ENCODE data around the gene UVRAG. TPM values are rescaled to one million over a fixed set of nuclear protein-coding genes. Genes with fewer than 3 reads are reported as not detected.

UVRAG gene
- total RNA-seq, 2 donors from 2014 or later: 10.9 to 31.0 TPM

DNA sequence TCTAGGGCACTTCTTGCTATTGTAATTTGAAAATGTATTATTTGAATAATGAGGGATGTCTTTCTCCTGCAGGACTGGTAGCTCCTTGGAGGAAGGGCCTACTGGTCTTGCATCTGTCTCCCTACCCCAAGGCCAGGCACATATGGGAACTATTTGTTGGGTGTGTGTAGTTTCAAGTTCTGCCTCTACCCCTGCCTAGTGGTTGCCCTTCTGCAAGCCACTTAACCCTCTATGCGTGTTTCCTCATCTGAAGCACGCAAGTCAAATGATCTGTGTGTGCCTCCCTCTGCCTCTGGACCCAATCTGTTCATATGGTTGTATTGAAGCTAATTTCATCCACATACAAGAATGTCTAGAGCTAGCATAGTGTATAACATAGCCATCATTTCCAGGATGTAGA is 324.3 kb downstream of the UVRAG start:
- TF ChIP-seq CTCF (IDR thresholded peaks at IDR 0.05): no peak
- no peak for TF ChIP-seq POLR2A (IDR thresholded peaks at IDR 0.05)
- ATAC-seq: no peak
- no peaks in the 10 kb centered on the region for H3K36me3 ChIP-seq (replicated peaks in 1 of 2; ENCODE audit: insufficient read depth in 1 of 2, low read depth in 2 of 2)
- H3K9me3 ChIP-seq: no peaks in the 10 kb centered on the region
- H3K4me1 ChIP-seq: no peaks in the 10 kb centered on the region
- DNase-seq: no peak
- no peak overlapping the region for H3K27ac ChIP-seq
- intact Hi-C loops (cut with DNase I): no loop called here
- H3K27me3 ChIP-seq: no peaks in the 10 kb centered on the region
- no peak overlapping the region for H3K4me3 ChIP-seq
- WGBS, 2 donors: 91 to 97% methylated on average over 2 of the region's 2 CpGs

DNA sequence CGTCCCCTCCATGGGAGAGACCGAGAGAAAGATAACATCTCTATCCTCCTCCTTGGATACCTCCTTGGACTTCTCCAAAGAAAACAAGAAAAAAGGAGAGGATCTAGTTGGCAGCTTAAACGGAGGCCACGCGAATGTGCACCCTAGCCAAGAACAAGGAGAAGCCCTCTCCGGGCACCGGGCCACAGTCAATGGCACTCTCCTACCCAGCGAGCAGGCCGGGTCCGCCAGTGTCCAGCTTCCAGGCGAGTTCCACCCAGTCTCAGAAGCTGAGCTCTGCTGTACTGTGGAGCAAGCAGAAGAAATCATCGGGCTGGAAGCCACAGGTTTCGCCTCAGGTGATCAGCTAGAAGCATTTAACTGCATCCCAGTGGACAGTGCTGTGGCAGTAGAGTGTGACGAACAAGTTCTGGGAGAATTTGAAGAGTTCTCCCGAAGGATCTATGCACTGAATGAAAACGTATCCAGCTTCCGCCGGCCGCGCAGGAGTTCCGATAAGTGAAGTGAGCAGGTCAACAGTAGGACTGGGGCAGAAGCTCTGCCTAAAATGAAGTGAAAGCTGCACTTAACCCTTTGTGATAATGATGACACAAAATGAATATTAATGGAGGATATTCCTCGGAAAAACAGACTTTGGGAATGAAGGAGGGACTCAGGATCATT is 326.0 kb downstream of the UVRAG start:
- WGBS, 2 donors: 90 to 92% methylated on average over 22 of the region's 22 CpGs
- Histone ChIP-seq H3K4me3 (no peak overlapping the region), H3K9me3 (no peaks in the 10 kb centered on the region), H3K36me3 (replicated peaks in 1 of 2; ENCODE audit: insufficient read depth in 1 of 2, low read depth in 2 of 2) (no peaks in the 10 kb centered on the region), H3K27me3 (no peaks in the 10 kb centered on the region), H3K4me1 (no peaks in the 10 kb centered on the region), H3K27ac (no peak overlapping the region)
- intact Hi-C loops (cut with DNase I): no loop called here
- TF ChIP-seq CTCF (IDR thresholded peaks at IDR 0.05) (no peak), POLR2A (IDR thresholded peaks at IDR 0.05) (no peak)
- no peak for ATAC-seq
- no peak for DNase-seq

DNA sequence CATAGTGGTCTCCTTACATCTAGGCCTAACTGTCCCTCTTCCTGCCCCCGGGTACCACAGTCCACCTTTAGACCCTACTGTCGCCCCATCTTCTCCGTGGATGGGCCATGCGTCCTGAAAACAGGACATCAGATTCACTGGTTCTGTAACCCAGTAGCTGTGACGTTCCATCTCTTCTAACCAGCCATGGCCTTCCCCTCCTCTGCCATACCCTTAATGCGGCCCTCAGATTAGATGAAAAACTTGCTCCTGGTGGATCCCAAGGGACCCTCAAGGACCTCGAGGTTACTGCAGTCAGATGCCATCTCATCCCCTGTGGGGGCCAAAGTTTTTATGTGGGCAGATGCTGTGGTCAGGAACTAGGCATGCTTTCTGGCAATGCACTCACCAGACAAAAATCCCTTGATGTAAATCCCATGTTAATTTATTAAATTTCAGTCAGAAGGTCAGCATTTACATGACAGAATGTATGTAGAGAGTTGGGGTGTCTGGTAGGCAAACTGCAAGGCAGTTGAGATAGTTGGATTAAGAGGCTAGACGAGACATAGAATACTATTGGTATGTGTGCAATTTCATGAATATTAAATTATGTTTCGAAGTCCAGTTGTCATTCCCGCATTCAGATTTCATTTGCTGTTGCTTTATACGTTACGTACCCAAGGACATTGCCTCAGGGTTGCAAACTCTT is 327.0 kb downstream of the UVRAG start:
- Histone ChIP-seq H3K9me3 (no peaks in the 10 kb centered on the region), H3K27me3 (no peaks in the 10 kb centered on the region), H3K4me1 (peaks cover 3% of the 10 kb centered on the region), H3K36me3 (replicated peaks in 1 of 2; ENCODE audit: insufficient read depth in 1 of 2, low read depth in 2 of 2) (no peaks in the 10 kb centered on the region), H3K27ac (no peak overlapping the region), H3K4me3 (no peak overlapping the region)
- DNase-seq: no peak
- intact Hi-C loops (cut with DNase I): no loop called here
- ATAC-seq: no peak
- 89 to 90% methylated on average over 12 of the region's 12 CpGs for WGBS, 2 donors
- TF ChIP-seq POLR2A (IDR thresholded peaks at IDR 0.05) (no peak), CTCF (IDR thresholded peaks at IDR 0.05) (no peak)

DNA sequence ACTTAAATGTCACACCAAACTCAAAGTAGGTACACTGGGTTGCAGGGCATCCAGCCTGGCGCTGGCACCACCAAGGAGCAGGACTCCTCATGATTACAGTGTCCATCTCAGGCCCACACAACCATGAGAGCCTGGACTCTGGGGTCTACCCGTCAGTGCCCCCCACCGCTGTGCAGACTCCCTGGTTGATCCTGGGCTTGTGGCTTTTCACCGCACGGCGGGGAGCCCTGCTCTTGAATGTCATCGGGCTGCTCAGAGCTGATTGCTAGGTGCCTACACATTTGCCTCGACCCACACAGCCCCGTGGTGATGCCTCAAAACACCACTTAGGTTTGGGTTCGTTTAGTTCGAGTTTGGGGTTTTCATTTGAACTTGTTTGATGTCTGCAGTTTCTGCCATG is 328.3 kb downstream of the UVRAG start:
- no peaks in the 10 kb centered on the region for H3K9me3 ChIP-seq
- DNase-seq (no peak), ATAC-seq (no peak)
- H3K36me3 ChIP-seq (replicated peaks in 1 of 2; ENCODE audit: insufficient read depth in 1 of 2, low read depth in 2 of 2): no peaks in the 10 kb centered on the region
- intact Hi-C loops (cut with DNase I): no loop called here
- peaks cover 15% of the 10 kb centered on the region for H3K4me1 ChIP-seq
- no peaks in the 10 kb centered on the region for H3K27me3 ChIP-seq
- 82 to 91% methylated on average over 10 to 11 of the region's 11 CpGs for WGBS, 2 donors
- H3K4me3 ChIP-seq: no peak overlapping the region
- H3K27ac ChIP-seq: no peak overlapping the region
- TF ChIP-seq CTCF (IDR thresholded peaks at IDR 0.05) (no peak), POLR2A (IDR thresholded peaks at IDR 0.05) (no peak)
